K562 (cell line): ENCODE measurements around the gene CDK14.

Experiments
- CTCF ChIP-seq, 3 experiments: IDR thresholded peaks in 2 of 3; conservative IDR thresholded peaks in 1 of 3; 2 replicates each; pipeline ENCODE4 v1.5.1; 2011 to 2012; ENCODE audit warnings: low read length in 3 of 3, mild to moderate bottlenecking in 3 of 3, control low read depth in 2 of 3, improper control_type of control experiment in 1 of 3, inconsistent platforms in 1 of 3, low read depth in 1 of 3, mixed read lengths in 1 of 3, moderate library complexity in 1 of 3; ENCODE audit not compliant: insufficient read depth in 2 of 3
- ESRRA ChIP-seq: fragments of 450-650 bp; IDR thresholded peaks from 2 replicates; pipeline ENCODE4 v1.6.1; 2014; ENCODE audit warnings: low read depth, mild to moderate bottlenecking, moderate library complexity, borderline replicate concordance
- MTA1 ChIP-seq: fragments of 450-650 bp; IDR thresholded peaks from 2 replicates; pipeline ENCODE4 v1.6.1; 2017; ENCODE audit warnings: borderline replicate concordance
- NCOA1 ChIP-seq: fragments of 450-650 bp; IDR thresholded peaks from 2 replicates; pipeline ENCODE4 v1.6.1; 2016; ENCODE audit warnings: low read depth
- TEAD1 ChIP-seq, 2 experiments: fragments of 450-650 bp in 1 of 2; sonication (generic) in 1 of 2; formaldehyde crosslinking; IDR thresholded peaks; 2 replicates each; pipeline versions ENCODE4 v1.4.0 to v1.8.0; 2020 to 2022; ENCODE audit warnings: mild to moderate bottlenecking in 2 of 2, missing genetic modification reagents in 1 of 2

GRCh38 chr7:90607196-90607595, 11.1 kb downstream of the CDK14 start:
- TF ChIP-seq MTA1 (no peak), CTCF (IDR thresholded peaks at IDR 0.05 in 2 of 3, conservative IDR thresholded peaks at IDR 0.05 in 1 of 3; ENCODE audit: insufficient read depth in 2 of 3, low read depth in 1 of 3, low read length in 3 of 3) (no peak), ESRRA (no peak), NCOA1 (no peak), TEAD1 (CRISPR knock-in tag; IDR thresholded peaks at IDR 0.05) (no peak)
